ENCODE measurements around the gene IL1RN.
"Not testable (repeated sequence)": the region's sequence is repeated elsewhere in the genome, so short reads cannot be mapped to it uniquely, and the experiment has no call there.

Gene IL1RN

GRCh38 chr2:113089916-113090315, 37.5 kb upstream of the IL1RN start:
- Histone ChIP-seq H3K36me3 (ENCODE audit: control insufficient read depth, insufficient read depth, low read length) (no peaks in the 10 kb centered on the region), H3K4me3 (replicated peaks; ENCODE audit: low read depth, low read length) (no peak overlapping the region), H3K27me3 (replicated peaks; ENCODE audit: control insufficient read depth, insufficient read depth, low read length) (no peaks in the 10 kb centered on the region)
- DNase-seq (ENCODE audit: extremely low read depth, insufficient read length), result no peak
- no peak for TF ChIP-seq CTCF (IDR thresholded peaks at IDR 0.05; ENCODE audit: insufficient read depth, low read length, poor library complexity, severe bottlenecking)

- Histone ChIP-seq H3K27me3 (replicated peaks; ENCODE audit: control insufficient read depth, insufficient read depth, low read length) (no peaks in the 10 kb centered on the region), H3K36me3 (ENCODE audit: control insufficient read depth, insufficient read depth, low read length) (no peaks in the 10 kb centered on the region), H3K4me3 (replicated peaks; ENCODE audit: low read depth, low read length) (no peak overlapping the region)
- DNase-seq (ENCODE audit: extremely low read depth, insufficient read length), result no peak
- TF ChIP-seq CTCF (IDR thresholded peaks at IDR 0.05; ENCODE audit: insufficient read depth, low read length, poor library complexity, severe bottlenecking), result no peak
Observed at GRCh38 chr2:113091231-113091896, 36.0 kb upstream of the IL1RN start.

- no peak for DNase-seq (ENCODE audit: extremely low read depth, insufficient read length)
Observed at GRCh38 chr2:113092864-113093612, 34.4 kb upstream of the IL1RN start.

GRCh38 chr2:113093613-113093977, 33.8 kb upstream of the IL1RN start:
- no peak for TF ChIP-seq CTCF (IDR thresholded peaks at IDR 0.05; ENCODE audit: insufficient read depth, low read length, poor library complexity, severe bottlenecking)
- Histone ChIP-seq H3K27me3 (replicated peaks; ENCODE audit: control insufficient read depth, insufficient read depth, low read length) (no peaks in the 10 kb centered on the region), H3K36me3 (ENCODE audit: control insufficient read depth, insufficient read depth, low read length) (no peaks in the 10 kb centered on the region), H3K4me3 (replicated peaks; ENCODE audit: low read depth, low read length) (no peak overlapping the region)
- DNase-seq (ENCODE audit: extremely low read depth, insufficient read length), result no peak

More at GRCh38 chr2:113092864-113093612, 34.4 kb upstream of the IL1RN start:
- H3K36me3 ChIP-seq (ENCODE audit: control insufficient read depth, insufficient read depth, low read length), result no peaks in the 10 kb centered on the region
- TF ChIP-seq CTCF (IDR thresholded peaks at IDR 0.05; ENCODE audit: insufficient read depth, low read length, poor library complexity, severe bottlenecking), result no peak
- H3K4me3 ChIP-seq (replicated peaks; ENCODE audit: low read depth, low read length), result no peak overlapping the region
- no peaks in the 10 kb centered on the region for H3K27me3 ChIP-seq (replicated peaks; ENCODE audit: control insufficient read depth, insufficient read depth, low read length)

- not testable (repeated sequence) for H3K36me3 ChIP-seq (ENCODE audit: control insufficient read depth, insufficient read depth, low read length); DNase-seq (ENCODE audit: extremely low read depth, insufficient read length)
Observed at GRCh38 chr2:113096306-113096705, 31.1 kb upstream of the IL1RN start.

GRCh38 chr2:113096842-113097618, 30.4 kb upstream of the IL1RN start:
- H3K4me3 ChIP-seq (replicated peaks; ENCODE audit: low read depth, low read length); H3K36me3 ChIP-seq (ENCODE audit: control insufficient read depth, insufficient read depth, low read length); DNase-seq (ENCODE audit: extremely low read depth, insufficient read length); H3K27me3 ChIP-seq (replicated peaks; ENCODE audit: control insufficient read depth, insufficient read depth, low read length): not testable (repeated sequence)

More at GRCh38 chr2:113096306-113096705, 31.1 kb upstream of the IL1RN start:
- H3K4me3 ChIP-seq (replicated peaks; ENCODE audit: low read depth, low read length); H3K27me3 ChIP-seq (replicated peaks; ENCODE audit: control insufficient read depth, insufficient read depth, low read length): not testable (repeated sequence)

Data from GM06990 (cell line).